Fibroblast of peridontal ligament (primary cell): ENCODE measurements around the gene MED22.
"Not testable (repeated sequence)": the region's sequence is repeated elsewhere in the genome, so short reads cannot be mapped to it uniquely, and the experiment has no call there.

Source experiments
- DNase-seq: peaks from one replicate; pipeline ENCODE4 v3.0.0-alpha.2; 2010; ENCODE audit errors: extremely low read depth

The MED22 gene

DNA sequence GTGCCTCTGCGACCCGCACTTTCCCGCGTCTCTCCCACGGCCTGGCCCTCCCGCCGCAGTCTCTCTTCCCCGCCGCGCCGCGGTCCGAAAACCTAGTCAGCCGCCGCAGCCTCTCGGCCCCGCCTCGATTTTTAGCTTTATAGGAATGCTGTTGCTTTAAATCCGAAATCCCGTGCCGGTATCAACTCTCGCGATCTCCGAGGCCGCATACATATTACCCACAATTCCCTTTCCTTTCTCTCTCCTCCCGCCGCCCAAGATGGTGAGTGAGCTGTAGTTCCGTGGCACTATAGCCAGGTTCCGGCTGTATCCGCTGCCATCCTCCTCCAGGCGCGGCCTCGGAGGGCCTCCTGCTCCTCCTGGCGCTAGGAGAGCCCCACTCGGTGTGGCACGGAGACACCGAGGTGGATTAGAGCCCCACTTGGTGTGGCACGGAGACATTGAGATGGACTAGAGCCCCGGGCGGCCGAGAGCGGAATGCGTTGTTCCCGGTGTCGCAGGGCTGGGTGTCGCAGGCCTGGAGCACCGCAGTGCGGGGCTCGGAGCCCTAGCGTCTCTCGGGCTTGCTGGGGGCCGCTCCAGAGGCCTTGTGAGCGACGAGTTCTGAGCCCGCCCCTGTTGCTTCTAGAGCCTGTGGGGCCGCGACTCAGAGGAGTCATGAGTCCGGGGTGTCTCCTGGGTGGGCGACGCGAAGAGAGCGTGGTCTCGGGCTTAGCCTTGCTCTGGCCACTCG is at the start of gene MED22, which contains the start of gene RPL7A:
TSS of gene MED22 (minus strand) at position 147 of the 733 bp plus-strand sequence. CDS start 1,469 bp downstream, outside the sequence.
TSS of gene RPL7A (plus strand) at position 234 of the 733 bp plus-strand sequence. CDS start at position 260, 26 bp downstream.
- peak; percentile 98 for DNase-seq

DNA sequence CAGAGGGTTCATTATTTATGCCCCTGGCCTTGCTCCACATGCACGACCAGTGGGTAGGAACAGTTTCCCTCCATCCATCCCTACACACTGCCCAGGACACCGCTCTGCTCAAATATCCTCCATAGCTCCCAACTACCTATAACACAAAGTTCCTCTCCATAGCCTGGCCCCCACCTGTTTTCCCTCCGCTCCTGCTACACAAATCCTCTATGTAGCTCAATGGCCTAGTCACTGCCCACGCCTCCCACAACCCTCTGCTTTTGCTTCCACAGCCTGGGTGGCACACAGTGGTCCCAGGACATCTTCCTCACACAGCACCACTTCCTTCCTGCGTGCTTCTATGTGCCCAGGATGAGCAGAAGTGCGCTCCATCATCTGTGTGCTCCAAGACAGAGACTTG is 49.4 kb upstream of the MED22 start:
- no peak for DNase-seq

GRCh38 chr9:133396952-133397351 is 49.0 kb upstream of the MED22 start:
- DNase-seq, result no peak

DNA sequence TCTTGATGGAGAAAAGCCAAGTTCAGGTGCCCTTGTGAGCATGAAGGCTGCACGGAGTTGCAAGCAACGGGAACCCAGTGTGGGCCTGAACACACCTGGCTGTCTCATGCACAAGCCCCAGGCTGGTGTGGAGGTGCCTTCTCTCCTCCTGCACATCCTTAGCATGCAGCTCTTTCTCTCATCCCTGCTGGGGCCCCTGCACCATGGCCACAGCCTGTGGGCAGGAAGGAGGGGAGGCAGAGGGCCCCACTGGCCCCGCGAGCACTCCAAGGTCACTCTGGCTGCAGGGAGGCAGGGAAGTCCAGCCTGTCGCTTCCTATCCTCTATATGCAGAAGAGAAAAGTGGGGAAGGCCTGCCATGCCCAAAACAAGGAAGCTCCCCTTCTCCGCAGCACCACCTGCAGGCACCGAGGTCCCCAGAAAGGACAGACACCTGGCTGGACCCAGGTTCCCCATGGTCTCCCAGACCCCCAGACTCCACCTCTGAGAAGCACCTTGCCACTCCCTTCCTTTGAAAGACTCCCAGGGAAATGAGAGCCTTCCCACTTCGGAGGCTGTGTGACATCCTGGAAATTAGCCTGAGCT is 46.8 kb upstream of the MED22 start:
- no peak for DNase-seq

GRCh38 chr9:133393399-133393798 is 45.5 kb upstream of the MED22 start:
- no peak for DNase-seq

DNA sequence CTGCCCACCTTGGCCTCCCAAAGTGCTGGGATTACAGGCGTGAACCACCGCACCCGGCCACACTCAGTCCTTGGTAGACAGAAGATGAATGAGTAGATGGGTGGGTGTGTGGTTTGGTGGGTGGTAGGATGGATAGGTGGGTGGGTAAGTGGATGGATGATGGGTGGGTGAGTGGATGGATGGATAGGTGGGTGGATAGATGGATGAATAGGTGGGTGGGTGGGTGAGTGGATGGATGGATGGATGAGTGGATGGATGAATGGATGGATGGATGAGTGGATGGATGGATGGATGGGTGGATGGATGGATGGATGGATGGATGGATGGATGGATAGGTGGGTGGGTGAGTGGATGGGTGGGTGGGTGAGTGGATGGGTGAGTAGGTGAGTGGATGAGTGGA is 44.4 kb upstream of the MED22 start:
- not testable (repeated sequence) for DNase-seq

GRCh38 chr9:133391449-133391848 is 43.5 kb upstream of the MED22 start:
- DNase-seq, result not testable (repeated sequence)

GRCh38 chr9:133390713-133391112 is 42.8 kb upstream of the MED22 start:
- DNase-seq, result no peak

- no peak for DNase-seq
These were observed 41.6 kb upstream of the MED22 start for GRCh38 chr9:133389562-133389961.

- no peak for DNase-seq
These were observed 41.2 kb upstream of the MED22 start for GRCh38 chr9:133389025-133389557.

DNA sequence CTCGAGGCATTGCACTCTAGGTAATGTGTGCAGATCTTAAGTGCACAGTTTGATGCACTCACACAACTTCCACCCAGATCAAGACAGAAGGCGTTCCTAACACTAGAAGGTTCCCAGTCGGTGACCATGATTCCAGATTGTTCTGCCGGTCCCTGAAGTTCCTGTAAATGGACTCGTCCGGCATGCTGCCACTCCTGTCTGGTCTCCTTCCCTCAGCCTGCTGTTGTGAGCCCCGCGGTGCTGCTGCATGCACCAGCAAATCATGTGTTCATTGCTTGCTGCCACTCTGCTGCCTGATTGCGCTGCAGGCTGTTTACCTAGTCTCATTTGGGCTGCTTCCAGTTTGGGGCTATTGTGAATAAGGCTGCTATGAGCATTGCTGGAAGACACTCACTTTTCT is 39.7 kb upstream of the MED22 start:
- DNase-seq, result no peak

DNA sequence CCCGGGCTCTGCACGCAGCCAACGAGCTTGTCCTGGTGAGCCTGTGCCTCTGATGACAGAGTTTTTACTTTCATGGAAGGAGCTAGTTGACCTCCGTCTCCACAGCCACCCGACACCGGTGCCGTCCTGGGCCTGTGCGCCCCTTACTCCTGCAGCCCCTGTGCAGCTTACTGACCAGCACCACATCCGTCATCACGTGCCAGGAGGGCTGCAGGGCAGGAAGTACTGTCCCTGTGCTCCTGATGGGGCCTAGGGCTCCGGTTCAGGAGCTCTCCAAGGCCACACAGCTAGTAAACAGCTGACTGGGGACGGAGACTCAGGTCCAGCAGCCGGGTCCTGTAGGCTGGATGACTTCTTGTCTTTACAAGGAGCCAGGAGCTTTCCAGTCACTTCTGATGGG is 38.4 kb upstream of the MED22 start:
- DNase-seq, result no peak

DNA sequence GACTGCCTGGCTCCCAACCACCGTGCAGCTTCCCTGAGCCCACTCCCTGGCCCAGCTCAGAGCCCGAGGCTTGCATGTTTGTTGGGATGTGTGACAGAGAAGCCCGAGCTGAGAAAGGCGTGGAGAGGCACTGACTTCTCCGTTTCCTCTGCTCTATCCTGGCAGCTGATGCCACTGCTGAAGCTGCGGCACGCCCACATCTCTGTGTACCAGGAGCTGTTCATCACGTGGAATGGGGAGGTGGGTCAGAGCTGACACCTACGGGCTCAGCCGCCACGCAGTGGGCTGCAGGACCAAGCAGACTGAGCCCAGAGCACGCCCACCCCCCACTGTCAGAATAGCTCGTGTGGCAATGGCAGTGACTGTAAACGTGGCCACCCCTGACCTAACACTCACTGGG is 37.5 kb upstream of the MED22 start:
- no peak for DNase-seq

DNA sequence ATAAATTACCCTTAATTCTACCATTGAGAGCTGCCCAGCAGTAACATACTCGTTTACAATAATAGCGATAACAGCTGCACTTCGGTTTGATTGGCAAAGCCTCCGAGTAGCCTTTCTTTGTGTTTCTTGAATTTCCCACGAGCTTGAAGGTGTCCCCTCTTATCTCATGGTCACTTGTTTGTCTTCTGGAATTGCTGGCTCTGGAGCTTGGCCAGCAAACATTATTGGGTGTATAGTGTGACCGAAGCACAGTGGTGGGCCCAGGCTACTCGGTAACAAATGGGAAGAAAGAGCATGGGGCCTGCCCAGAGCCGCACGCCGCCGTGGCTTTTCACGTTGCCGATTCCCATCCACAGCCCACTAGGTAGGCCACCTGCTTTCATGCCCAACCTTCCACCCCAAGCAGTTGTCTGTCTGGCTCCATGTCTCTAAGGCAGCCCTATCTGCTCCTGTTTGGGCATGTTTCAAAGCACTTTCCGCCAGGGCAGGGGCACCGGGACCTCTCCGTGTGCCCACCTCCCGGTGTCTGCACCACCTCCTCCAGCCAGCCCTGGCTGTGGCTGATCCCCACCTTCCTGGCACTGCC is 36.9 kb upstream of the MED22 start:
- no peak for DNase-seq

DNA sequence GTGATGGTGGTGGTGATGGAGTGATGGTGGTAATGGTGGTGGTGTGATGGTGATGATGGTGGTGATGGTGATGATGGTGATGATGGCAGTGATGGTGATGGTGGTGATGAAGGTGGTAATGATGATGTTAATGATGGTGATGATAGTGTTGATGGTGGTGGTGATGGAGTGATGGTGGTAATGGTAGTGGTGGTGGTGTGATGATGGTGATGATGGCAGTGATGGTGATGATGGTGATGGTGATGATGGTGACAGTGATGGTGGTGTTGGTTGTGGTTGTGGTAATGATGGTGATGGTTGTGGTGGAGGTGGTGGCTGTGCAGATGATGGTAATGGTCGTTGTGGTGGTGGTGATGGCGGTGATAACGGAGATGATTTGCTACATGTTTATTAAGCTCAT is 35.5 kb upstream of the MED22 start:
- DNase-seq, result no peak

DNA sequence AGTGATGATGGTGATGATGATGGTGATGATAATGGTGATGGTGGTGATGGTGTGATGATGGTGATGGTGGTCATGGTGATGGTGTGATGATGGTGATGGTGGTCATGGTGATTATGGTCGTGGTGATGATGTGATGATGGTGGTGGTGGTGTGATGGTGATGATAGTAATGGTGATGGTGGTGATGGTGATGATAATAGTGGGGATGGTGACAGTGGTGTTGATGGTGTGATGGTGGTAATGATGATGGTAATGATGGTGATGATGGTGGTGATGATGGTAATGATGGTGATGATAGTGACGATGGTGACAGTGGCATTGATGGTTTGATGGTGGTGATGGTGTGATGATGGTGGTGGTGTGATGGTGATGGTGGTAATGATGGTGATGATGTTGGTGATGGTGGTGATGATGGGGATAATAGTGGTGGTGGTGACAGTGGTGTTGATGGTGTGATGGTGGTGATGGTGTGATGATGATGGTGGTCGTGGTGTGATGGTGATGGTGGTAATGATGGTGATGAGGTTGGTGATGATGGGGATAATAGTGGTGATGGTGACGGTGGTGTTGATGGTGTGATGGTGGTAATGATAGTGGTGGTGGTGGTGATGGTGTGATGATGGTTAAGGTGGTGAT is 34.7 kb upstream of the MED22 start:
- no peak for DNase-seq

GRCh38 chr9:133380734-133381133 is 32.8 kb upstream of the MED22 start:
- DNase-seq, result no peak

- DNase-seq, result no peak
These were observed 31.5 kb upstream of the MED22 start for GRCh38 chr9:133379153-133380086.

DNA sequence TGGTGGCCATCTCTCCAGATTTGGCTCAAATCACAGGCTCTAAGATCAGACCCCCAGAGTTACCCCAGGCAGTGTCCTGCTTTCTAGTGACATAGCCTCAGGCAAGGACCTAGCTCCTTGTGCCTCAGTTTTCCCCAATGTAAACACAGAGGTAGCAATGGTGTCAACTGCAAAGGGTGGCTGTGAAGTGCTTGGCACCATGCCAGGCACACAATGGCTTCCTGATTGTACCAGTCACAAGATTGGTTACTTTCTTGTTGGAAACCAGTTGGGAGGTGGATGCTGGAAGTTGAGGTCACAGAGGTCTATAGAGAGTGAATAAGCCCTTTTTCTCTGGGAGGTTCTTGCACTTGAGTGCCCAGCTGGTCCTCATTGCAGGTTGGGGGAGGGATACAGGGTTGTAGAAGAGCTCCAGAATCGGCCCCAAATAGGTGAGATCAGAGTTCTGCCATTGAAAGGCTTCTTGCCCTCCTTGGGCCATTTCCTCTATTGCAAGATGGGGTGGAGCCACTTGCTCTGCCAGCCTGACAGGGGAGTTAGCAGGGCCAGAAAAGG is 30.6 kb upstream of the MED22 start:
- no peak for DNase-seq

GRCh38 chr9:133377721-133378216 is 29.8 kb upstream of the MED22 start:
- DNase-seq, result peak; percentile 30

GRCh38 chr9:133377280-133377679 is 29.3 kb upstream of the MED22 start:
- not testable (repeated sequence) for DNase-seq
